HG03342 (cell line): ENCODE results near the gene RABGAP1L.
A peak's percentile ranks its signal among the peaks of the same experiment; 100 is the strongest.

Source experiments
- ATAC-seq: cut with Tn5 transposase; IDR thresholded peaks from one replicate; pipeline ENCODE4 v1.9.1; 2021; ENCODE audit warnings: mild to moderate bottlenecking, moderate library complexity; ENCODE audit not compliant: unreplicated experiment

RABGAP1L gene

DNA sequence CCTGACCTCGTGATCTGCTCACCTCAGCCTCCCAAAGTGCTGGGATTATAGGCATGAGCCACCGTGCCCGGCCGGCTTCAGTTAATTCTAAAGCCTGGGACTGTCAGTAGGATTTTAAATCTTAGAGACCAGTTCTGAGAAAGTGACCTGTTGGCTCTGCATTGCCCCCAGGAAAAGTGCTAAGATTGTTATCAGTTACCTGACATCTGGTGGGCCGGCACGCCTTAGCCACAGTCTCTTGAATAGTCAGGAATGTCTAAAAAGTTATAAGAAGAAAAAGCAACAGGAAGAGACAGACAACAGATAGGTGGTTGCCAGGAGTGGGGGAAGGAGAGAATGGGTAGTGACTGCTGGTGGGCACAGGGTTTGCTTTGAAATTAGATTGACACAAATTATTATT lies 35.1 kb downstream of the RABGAP1L start:
- no peak for ATAC-seq

DNA sequence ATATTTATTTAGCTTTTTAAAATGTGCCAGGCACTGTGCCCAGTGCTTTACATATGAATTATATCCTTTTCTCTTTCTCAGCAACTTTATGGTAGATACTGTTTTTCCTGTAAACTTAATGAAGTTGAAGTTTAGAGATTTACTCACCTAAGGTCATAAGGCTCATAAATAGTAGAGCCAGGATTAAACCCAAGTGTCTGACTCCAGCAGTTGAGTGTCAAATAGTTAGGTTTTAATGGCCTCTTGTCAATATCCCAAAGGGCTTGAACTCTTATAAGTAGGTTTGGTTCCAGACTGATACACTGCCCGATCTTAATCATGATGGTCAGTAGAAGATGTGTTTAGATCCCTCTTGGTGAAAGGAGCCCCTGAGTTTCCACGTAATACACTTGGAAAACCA lies 37.8 kb downstream of the RABGAP1L start:
- ATAC-seq, result no peak

DNA sequence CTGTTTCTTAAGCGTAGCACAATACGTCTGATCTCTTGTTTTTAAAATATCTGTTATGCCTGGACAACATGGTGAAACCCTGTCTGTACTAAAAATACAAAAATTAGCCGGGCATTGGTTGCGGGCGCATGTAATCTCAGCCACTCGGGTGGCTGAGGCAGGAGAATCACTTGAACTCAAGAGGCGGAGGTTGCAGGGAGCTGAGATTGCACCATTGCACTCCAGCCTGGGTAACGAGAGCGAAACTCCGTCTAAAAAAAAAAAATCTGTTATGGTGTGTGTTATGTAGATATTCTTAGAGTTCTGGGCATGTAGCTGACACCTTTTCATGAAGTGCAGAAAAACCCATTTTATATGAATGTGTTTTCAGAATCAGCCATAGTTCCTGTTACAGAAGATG lies 38.2 kb downstream of the RABGAP1L start:
- no peak for ATAC-seq

DNA sequence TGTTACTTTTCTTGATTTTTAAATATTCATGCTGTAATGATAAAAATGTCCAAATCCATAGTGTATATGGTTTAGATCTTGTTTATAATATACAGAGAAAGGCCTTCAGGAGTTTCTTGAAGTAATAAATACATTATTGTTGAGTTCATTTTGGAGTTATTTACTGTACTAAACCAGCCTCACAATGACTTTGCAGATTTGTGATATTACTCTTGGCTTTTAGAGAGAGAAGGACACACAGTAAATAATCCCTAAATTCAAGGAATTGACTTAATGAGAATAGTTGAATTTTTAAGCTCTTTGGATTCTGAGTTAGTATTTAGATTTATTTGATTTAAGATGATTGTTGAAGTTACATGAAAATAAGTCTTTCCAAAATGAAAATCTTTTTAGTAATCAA lies 38.9 kb downstream of the RABGAP1L start:
- no peak for ATAC-seq

DNA sequence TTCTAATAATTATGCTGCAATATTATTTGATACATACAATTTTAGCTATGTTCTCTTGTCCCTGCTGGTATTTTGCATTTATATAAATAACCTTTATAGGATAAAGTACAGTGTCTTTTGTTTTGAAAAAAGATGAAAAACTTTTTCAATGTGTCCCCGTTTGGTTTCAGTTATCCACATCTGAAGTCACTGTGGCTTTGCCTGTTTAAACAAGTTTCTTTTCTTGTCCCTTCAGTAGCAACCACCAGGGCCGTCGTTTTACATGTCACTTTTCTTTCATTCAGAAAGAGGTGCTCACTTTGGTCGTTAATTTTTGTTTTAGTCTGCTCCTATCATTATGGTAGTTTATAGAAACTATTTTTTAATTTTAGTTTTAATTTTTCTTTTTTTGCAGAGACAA lies 41.4 kb downstream of the RABGAP1L start:
- no peak for ATAC-seq

DNA sequence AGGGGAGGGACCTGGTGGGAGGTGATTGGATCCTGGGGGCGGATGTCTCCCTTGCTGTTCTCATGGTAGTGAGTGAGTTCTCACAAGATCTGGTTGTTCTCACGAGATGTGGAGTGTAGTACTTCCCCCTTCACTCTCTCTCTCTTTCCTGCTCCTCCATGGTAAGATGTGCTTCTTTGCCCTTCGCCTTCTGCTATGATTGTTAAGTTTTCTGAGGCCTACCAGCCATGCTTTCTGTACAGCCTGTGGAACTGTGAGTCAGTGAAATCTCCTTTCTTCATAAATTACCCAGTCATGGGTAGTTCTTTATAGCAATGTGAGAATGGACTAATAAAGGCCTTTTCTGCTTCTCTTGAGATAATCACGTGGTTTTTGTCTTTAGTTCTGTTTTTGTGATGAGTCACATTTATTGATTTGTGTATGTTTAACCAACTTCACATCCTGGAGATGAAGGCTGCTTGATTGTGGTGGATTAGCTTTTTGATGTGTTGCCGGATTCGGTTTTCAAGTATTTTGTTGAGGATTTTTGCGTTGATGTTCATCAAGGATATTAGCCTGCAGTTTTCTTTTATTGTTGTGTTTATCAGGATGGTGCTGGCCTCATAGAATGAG lies 45.5 kb downstream of the RABGAP1L start:
- ATAC-seq, result no peak

DNA sequence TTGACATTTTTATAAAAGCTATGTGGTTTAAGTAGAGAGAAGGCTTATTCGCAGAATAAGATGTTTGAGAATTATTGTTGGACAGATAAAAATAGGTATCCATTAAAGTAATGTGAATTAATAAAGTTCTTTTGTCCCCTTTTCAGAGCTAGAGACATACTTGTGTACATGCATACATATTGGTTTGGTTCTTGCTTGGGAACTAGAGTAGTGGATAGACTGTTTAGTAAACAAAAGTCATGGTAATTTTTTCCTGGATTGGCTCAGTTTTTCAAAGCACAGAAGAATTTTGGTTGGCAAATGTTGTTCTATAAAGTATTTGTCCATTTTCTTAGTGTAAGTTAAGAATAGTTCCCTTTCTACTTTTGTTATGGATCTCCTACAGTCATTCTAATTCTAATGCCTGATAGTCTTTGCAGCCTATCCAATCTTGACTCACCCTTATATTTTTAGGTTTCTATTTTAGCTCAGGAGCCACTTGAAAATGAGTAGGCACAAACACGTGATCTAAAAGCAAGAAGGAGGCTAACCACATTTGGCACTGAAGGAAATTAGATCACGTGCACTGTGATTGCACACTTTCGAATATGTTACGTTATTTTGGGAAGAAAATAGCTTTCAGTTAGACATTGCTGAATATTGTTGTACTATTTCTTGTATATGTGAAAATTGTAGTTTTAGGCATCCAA lies 47.0 kb downstream of the RABGAP1L start:
- no peak for ATAC-seq

DNA sequence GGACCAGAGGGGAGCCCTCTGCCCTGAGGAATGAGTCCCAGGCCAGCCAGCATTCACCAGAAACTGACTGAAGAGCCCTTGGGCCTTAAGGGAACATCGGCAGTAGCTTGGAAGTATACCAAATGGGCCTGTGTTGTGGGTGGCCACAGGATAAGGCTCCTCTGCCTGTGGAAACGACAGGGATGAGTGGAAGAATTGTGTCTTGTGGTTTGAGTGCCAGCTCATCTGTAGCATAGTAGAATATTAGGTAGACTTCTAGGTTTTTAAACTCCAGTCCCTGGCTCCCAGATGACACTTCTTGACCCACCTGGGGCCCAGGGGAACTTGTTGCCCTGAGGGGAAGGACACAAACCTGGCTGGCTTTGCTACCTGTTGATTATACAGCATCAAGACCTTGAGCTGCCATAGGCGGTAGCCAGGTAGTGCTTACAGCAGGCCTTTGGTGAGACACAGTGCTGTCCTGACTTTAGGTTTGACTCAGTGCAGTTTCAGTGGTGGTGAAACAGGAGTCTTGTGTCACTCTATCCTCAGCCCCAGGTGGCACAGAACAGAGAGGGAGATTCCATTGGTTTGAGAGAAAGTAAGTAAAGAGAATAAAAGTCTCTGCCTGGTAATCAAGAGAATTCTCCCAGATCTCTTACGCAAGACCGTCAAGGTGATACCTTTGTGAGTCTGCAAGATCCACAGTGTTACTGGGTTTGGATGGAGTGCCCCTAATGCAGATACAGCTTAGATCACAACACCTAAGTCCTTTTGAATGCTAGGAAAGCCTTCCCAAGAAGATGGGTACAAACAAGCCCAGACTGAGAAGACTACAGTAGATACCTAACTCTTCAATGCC lies 50.2 kb downstream of the RABGAP1L start:
- peak; percentile 77 for ATAC-seq

DNA sequence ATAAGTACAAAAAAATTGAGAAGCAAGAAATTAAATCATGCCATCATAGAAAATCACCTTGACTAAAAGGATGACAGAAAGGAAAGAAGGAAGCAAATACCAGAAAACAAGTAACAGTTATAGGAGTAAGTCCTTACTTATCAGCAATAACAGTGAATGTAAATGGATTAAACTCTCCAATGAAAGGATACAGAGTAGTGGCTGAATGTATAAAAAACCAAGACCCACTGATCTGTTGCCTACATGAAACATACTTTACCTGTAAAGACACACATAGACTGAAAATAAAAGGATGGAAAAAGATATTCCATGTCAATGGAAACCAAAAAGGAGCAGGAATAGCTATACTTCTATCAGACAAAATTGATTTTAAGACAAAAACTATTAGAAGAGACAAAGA lies 52.2 kb downstream of the RABGAP1L start:
- no peak for ATAC-seq

DNA sequence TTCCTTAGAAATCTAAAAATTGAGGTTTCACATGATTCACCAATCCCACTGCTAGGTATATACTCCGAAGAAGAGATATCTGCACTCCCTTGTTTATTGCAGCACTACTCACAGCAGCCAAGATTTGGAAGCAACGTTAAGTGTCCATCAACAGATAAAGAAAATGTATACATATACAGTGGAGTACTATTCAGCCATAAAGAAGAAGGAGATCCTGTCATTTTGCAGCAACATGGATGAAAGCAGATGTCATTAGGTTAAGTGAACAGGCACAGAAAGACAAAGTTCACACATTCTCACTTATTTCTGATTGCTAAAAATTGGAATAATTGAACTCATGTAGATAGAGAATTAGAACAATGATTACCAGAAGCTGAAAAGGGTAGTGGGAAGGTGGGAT lies 56.4 kb downstream of the RABGAP1L start:
- ATAC-seq, result no peak

DNA sequence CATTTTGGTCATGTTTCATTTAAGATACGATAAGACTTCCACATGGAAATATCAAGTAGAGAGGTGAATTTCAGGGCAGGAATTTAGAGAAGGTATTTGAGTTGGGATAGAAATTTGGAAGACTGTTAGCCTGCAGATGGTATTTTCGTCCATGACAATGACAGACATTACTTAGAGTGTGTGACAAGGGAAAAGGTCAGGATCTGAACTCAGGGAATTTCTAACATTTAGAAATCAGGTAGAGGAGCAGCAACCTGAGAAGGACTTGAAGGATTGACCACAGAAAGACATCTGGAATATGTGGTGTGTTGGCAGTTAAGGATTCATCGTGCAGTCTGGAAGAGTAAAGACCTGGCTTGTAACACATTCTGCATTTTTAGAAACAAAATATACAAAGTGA lies 57.9 kb downstream of the RABGAP1L start:
- ATAC-seq, result no peak

DNA sequence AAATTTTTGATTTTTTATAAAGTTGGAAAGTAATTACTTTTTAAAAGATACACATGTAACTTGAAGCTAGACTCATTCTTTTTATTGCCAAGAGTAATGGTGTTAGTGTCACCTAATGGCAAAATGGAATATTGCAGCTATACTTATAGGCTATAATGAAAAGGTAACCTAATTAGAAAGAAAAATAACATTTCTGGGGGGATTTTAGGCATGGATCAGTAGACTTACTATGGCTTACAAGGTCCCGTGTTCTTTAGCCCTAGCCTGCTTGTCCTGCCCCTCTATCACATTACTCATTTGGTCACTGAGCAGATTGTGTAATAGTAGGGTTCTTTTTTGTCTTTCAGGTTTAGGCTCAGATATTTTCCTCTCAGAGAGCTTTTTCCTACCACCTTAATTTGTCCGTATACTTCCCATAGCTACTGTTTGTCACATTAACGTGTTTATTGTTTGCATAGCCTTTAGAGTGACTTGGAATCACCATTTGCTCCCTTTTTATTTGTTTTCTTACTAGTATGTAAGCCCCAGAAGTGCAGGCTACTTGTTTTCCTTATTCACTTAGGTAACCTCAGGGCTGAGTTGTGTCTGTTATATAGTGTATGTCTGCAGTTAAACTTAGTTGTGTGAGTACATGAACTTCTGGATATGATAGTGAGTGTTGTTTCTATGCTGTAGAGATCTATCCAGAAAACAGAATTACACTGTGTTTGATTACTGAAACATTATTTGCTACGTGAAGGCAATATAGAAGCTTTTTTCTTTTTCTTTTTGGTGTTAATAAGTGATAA lies 58.7 kb downstream of the RABGAP1L start:
- no peak for ATAC-seq

DNA sequence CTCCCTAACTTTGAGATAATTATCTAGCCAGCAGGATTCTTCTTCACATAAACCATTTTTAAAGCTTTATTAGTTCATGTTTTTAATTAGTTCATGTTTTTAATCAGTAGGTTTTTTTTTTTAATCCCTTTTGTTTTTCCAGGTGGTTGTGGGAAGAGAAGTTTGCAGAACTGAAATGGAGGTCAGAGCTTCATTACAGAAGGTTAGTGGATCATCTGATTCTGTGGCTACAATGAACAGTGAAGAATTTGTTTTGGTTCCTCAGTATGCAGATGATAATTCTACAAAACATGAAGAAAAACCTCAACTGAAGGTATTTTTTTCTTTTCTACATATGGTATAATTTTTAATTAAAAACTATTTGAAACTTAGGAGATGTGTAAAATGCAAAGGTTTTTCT lies 59.7 kb downstream of the RABGAP1L start:
- ATAC-seq, result no peak

DNA sequence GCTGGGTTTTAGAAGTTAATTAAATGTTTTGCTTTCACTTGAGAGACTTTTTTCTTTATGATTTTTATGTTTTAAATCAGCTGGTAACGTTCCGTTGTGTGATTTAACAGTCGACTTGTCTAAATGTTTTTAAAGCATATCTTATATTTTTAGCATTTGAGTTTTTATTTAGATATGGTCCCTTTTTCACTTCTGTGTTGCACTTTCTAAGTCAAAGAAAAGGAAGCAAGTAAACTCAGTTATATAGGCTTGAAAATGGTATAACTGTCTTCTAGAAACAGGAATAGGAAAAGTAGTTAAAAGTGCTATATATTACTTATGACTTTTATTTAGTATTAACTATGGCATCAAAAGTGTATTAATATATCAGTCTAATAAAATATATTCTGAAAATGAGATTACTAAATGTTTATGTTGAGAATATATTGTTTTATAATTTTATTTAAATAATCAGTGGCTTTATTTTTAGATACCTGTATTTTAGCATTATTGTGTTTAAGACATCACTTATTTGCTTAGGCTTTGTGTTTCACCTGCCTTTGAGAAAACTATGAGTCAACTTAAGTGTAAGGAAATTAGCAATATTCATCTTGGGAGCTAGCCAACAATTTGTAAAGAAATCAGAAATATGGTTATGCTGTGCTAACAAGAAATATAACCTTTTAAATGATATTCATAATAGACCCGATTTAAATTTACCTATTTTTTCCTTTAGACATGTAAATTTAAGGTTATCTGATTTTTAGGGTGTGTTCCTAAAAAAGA lies 60.5 kb downstream of the RABGAP1L start:
- no peak for ATAC-seq

DNA sequence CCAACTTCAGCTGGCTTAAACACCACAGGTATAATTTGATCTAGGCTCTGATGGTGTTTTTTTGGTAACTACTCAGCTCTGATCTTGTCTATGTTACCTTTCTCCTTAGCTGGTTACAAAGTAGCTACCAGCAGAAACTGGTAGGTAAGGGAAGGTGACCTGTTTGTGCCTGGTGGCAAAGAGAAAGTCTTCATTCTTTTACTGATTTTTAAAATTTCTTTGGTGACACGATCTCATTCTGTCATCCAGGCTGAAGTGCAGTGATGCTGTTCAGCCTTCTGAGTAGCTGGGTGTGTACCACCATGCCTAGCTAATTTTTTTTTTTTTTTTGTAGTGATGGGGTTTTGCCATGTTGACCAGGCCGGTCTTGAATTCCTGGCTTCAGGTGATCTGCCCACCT lies 62.4 kb downstream of the RABGAP1L start:
- ATAC-seq, result no peak

DNA sequence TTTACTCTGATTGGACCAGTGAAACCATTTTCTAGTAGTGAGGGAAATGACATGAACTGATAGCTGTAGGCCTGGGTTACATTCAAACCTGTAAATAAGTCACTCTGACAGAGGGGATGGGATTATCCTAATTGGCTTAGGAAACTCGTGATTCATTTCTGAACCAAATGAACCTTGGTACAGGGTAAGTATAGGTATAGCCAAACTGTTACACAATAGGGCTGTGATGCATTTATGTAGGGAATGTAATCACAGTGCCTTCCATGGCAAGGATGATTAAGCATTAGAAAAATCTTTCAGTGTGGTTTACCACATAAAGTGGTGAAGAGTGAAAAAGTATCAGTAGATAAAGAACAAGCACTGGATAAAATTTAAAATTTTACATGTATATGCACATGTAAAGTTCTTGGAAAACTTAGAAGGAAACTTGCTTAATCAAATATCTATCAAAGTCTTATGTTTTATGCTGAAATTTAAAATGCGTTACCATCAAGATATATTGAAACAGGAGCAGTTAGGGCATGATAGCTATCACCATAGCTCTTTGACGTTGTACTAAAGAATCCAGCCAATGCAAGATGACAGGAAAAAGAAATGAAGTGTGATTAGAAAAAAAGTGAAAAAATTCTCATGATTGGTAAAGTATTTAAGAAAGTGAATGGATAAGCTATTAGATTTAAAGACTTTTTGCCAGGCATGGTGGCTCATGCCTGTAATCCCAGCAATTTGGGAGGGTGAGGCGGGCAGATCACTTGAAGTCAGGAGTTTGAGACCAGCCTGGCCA lies 63.0 kb downstream of the RABGAP1L start:
- ATAC-seq, result no peak

DNA sequence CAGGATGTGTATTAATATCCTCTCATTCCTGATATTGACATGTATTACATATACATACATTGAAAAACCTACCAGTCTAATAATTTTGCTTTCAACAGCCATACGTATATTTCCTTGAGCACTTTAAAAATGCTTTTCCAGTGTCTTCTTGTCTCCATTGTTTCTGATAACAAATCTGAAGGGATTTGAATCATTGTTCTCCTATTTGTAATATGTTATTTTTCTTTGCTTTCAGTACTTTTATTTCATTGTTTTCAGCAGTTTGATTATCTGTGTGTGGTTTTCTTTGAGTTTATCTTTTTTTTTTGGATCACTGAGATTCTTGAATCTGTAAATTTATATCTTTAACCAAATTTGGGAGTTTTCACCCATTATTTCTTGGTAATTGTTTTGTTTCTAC lies 65.3 kb downstream of the RABGAP1L start:
- no peak for ATAC-seq

DNA sequence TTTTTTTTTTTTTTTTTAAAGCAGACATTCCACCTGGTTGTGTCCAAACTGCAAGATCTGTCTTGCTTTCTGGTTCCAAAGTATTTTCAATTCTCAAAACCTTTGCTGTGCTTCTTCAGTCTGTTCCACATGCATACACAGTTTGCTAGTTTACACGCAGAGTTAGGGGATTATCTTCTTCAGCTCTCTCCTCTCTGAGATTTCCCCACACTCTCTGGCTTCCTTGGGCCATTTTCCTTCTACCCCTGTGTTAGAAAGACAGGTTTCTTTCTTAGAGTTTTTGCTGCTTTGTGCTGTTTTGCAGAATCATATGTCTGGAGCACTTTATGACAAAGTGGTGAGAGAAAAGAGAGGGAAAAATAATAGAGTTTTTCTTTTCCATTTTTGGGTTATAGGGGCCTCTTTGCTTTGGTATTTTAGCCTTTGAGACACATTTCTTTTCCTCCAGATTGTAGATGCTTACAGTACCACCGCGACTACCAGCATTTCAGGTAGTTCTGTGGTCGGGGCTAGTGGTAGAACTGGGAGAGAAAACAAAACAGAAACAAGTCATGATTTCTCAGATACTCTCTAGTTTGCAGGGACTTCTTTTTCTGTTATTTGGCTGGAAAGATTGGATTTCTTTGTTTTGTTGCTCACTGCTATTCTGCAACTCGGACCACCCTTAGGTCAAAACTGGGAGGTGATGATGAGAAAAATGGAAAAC lies 66.3 kb downstream of the RABGAP1L start:
- ATAC-seq, result no peak

DNA sequence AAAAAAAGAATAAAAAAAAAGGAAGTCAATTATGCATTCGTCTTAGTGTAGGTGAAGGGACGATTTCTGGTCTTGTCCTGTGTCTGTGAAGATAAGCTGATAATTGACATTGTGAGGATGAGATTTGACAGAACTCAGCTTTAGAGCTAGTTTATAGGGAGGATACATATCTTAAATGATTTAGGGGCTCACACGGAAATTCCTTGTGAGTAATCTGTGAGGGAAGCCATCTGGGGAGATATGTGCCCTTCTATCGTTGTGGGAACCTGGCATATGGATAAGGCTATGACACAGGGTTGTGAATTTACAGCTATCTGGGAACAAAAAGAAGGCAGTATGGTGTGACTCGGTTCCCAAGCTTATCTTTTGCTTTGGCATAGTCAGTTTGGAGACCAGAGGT lies 71.1 kb downstream of the RABGAP1L start:
- ATAC-seq, result no peak
